AG04450 (cell line): ENCODE measurements around the gene BMERB1. TPM values are rescaled to one million over a fixed set of nuclear protein-coding genes. Genes with fewer than 3 reads are reported as not detected.

Source experiments
- CTCF ChIA-PET: fragments of 300-600, 350-600 bp; formaldehyde crosslinking; extraction: SDS; loops from one replicate; lab custom pipeline; 2022; ENCODE audit warnings: antibody characterized with exemption, inconsistent platforms; lab: Charles Lee
- POLR2A ChIA-PET: fragments of 350-600 bp; formaldehyde crosslinking; extraction: SDS; loops from one replicate; lab custom pipeline; 2021; ENCODE audit warnings: antibody characterized with exemption, inconsistent platforms; lab: Yijun Ruan, JAX
- DNase-seq: peaks from one replicate; pipeline ENCODE4 v3.0.0-alpha.2; 2011; ENCODE audit warnings: low read depth, low spot score
- H3K27ac ChIP-seq: one replicate; pipeline ENCODE4 v1.5.1; 2012; ENCODE audit warnings: low read depth, low read length, control low read depth
- H3K27me3 ChIP-seq: one replicate; pipeline ENCODE4 v1.6.0; 2012; ENCODE audit warnings: low read length; ENCODE audit not compliant: control insufficient read depth, insufficient read depth
- H3K4me3 ChIP-seq: 2 replicates; pipeline ENCODE4 v1.5.1; 2011; ENCODE audit warnings: mild to moderate bottlenecking, low read depth, low read length, control low read depth
- H3K9me3 ChIP-seq: 2 replicates; pipeline ENCODE4 v1.5.1; 2012; ENCODE audit warnings: low read length; ENCODE audit not compliant: control insufficient read depth, insufficient read depth
- CTCF ChIP-seq: IDR thresholded peaks from 2 replicates; pipeline ENCODE4 v1.5.1; 2011; ENCODE audit warnings: low read depth, low read length, control low read depth, inconsistent platforms
- polyA plus RNA-seq: library from polyadenylated mRNA; depleted of rRNA; stranded (reverse); fragments of >200 nt; gene quantifications from 2 replicates; pipeline ENCODE4 v1.2.3, GENCODE V29; 2011

BMERB1 gene
- polyA plus RNA-seq, 1 experiment = 43.9 TPM

- H3K27ac ChIP-seq = no peak overlapping the region
- no peak for DNase-seq
- POLR2A ChIA-PET = no interaction called here
- no peak overlapping the region for H3K4me3 ChIP-seq
- H3K9me3 ChIP-seq = peaks cover 16% of the 10 kb centered on the region
- no peak for TF ChIP-seq CTCF
- CTCF ChIA-PET = no interaction called here
- H3K27me3 ChIP-seq = no peaks in the 10 kb centered on the region
Measured at GRCh38 chr16:15583526-15583925, 149.1 kb downstream of the BMERB1 start.

- no peak overlapping the region for H3K4me3 ChIP-seq
- POLR2A ChIA-PET = no interaction called here
- DNase-seq = no peak
- peaks cover 16% of the 10 kb centered on the region for H3K9me3 ChIP-seq
- no peak for TF ChIP-seq CTCF
- no peaks in the 10 kb centered on the region for H3K27me3 ChIP-seq
- no peak overlapping the region for H3K27ac ChIP-seq
- CTCF ChIA-PET = interaction anchor here (0.6 kb wide), 1 partner anchor 460 kb away, joined by 3 read pairs; no protein-coding TSS in a partner anchor
Measured at GRCh38 chr16:15585956-15586355, 151.6 kb downstream of the BMERB1 start.

- ChIA-PET POLR2A (interaction anchor here (0.6 kb wide), 1 partner anchor 62 kb away, joined by 3 read pairs; no protein-coding TSS in a partner anchor), CTCF (no interaction called here)
- peaks cover 16% of the 10 kb centered on the region for H3K9me3 ChIP-seq
- TF ChIP-seq CTCF = no peak
- no peaks in the 10 kb centered on the region for H3K27me3 ChIP-seq
- H3K4me3 ChIP-seq = no peak overlapping the region
- H3K27ac ChIP-seq = no peak overlapping the region
- DNase-seq = no peak
Measured at GRCh38 chr16:15586716-15587115, 152.3 kb downstream of the BMERB1 start.

GRCh38 chr16:15587152-15587825 lies 152.9 kb downstream of the BMERB1 start:
- no peak overlapping the region for H3K27ac ChIP-seq
- ChIA-PET CTCF (no interaction called here), POLR2A (interaction anchor here (0.6 kb wide), 1 partner anchor 62 kb away, joined by 3 read pairs; no protein-coding TSS in a partner anchor)
- peaks cover 16% of the 10 kb centered on the region for H3K9me3 ChIP-seq
- H3K4me3 ChIP-seq = no peak overlapping the region
- TF ChIP-seq CTCF = no peak
- DNase-seq = no peak
- H3K27me3 ChIP-seq = no peaks in the 10 kb centered on the region

GRCh38 chr16:15592324-15592723 lies 157.9 kb downstream of the BMERB1 start:
- ChIA-PET POLR2A (no interaction called here), CTCF (no interaction called here)
- DNase-seq = no peak
- TF ChIP-seq CTCF = no peak
- no peak overlapping the region for H3K27ac ChIP-seq
- H3K4me3 ChIP-seq = no peak overlapping the region
- no peaks in the 10 kb centered on the region for H3K27me3 ChIP-seq
- H3K9me3 ChIP-seq = peaks cover 4% of the 10 kb centered on the region
